Ovary (tissue), 3 donors: Measurements from ENCODE around the gene DMWD.

Experiments used
- CTCF ChIP-seq, 3 donors: fragments of 450-650 bp in 2 of 3; fragments of 200-600 bp in 1 of 3; IDR thresholded peaks; one replicate each; pipeline versions ENCODE4 v1.5.1 to v1.8.0; 2016 to 2022; ENCODE audit warnings: antibody characterized with exemption in 3 of 3, mild to moderate bottlenecking in 1 of 3
- POLR2A ChIP-seq: fragments of 450-650 bp; IDR thresholded peaks from one replicate; pipeline ENCODE4 v1.6.1; 2017; ENCODE audit warnings: antibody characterized with exemption, mild to moderate bottlenecking, moderate library complexity
- donor health status: DM: no; HTN: no; CAD: no.

- TF ChIP-seq POLR2A (no peak), CTCF (IDR thresholded peaks at IDR 0.05) (no peak)
Observed at GRCh38 chr19:45766296-45766868, 26.3 kb downstream of the DMWD start.
